HG02970 (cell line): ENCODE measurements around the gene PLEKHA6.

Experiments used
- ATAC-seq: cut with Tn5 transposase; IDR thresholded peaks from one replicate; pipeline ENCODE4 v1.9.1; 2021; ENCODE audit warnings: mild to moderate bottlenecking, moderate library complexity, moderate number of reproducible peaks; ENCODE audit not compliant: unreplicated experiment, low FRiP score

Gene PLEKHA6

GRCh38 chr1:204359474-204360255, at the start of gene PLEKHA6:
Gene PLEKHA6 (minus strand): TSS chr1:204359929. CDS start chr1:204273727, 86,202 bp downstream.
- no peak for ATAC-seq

GRCh38 chr1:204409123-204409522, 49.4 kb upstream of the PLEKHA6 start:
- no peak for ATAC-seq

- ATAC-seq: no peak
Measured at GRCh38 chr1:204408602-204409001, 48.9 kb upstream of the PLEKHA6 start.

GRCh38 chr1:204408074-204408507, 48.4 kb upstream of the PLEKHA6 start:
- no peak for ATAC-seq

GRCh38 chr1:204407295-204407971, 47.7 kb upstream of the PLEKHA6 start:
- no peak for ATAC-seq

- no peak for ATAC-seq
Measured at GRCh38 chr1:204406621-204407020, 46.9 kb upstream of the PLEKHA6 start.

GRCh38 chr1:204405988-204406387, 46.3 kb upstream of the PLEKHA6 start:
- no peak for ATAC-seq

- ATAC-seq: no peak
Measured at GRCh38 chr1:204404629-204405028, 44.9 kb upstream of the PLEKHA6 start.

GRCh38 chr1:204402391-204402790, 42.7 kb upstream of the PLEKHA6 start:
- ATAC-seq: no peak

- no peak for ATAC-seq
Measured at GRCh38 chr1:204401730-204402129, 42.0 kb upstream of the PLEKHA6 start.

- ATAC-seq: no peak
Measured at GRCh38 chr1:204400882-204401510, 41.3 kb upstream of the PLEKHA6 start.

GRCh38 chr1:204398197-204399125, 38.7 kb upstream of the PLEKHA6 start:
- ATAC-seq: no peak

GRCh38 chr1:204396015-204396583, 36.4 kb upstream of the PLEKHA6 start:
- no peak for ATAC-seq

GRCh38 chr1:204391629-204392028, 31.9 kb upstream of the PLEKHA6 start:
- no peak for ATAC-seq

- no peak for ATAC-seq
Measured at GRCh38 chr1:204390751-204391466, 31.2 kb upstream of the PLEKHA6 start.

GRCh38 chr1:204385727-204386126, 26.0 kb upstream of the PLEKHA6 start:
- no peak for ATAC-seq

GRCh38 chr1:204384636-204385352, 25.1 kb upstream of the PLEKHA6 start:
- no peak for ATAC-seq

GRCh38 chr1:204383163-204383904, 23.6 kb upstream of the PLEKHA6 start:
- no peak for ATAC-seq
